Smooth muscle cell of the brain vasculature (primary cell): ENCODE measurements around the gene COQ8B.

ENCODE experiments used
- DNase-seq: peaks from one replicate; pipeline ENCODE4 v3.0.0-alpha.2; 2012; ENCODE audit warnings: low read depth, low spot score

The COQ8B gene

DNA sequence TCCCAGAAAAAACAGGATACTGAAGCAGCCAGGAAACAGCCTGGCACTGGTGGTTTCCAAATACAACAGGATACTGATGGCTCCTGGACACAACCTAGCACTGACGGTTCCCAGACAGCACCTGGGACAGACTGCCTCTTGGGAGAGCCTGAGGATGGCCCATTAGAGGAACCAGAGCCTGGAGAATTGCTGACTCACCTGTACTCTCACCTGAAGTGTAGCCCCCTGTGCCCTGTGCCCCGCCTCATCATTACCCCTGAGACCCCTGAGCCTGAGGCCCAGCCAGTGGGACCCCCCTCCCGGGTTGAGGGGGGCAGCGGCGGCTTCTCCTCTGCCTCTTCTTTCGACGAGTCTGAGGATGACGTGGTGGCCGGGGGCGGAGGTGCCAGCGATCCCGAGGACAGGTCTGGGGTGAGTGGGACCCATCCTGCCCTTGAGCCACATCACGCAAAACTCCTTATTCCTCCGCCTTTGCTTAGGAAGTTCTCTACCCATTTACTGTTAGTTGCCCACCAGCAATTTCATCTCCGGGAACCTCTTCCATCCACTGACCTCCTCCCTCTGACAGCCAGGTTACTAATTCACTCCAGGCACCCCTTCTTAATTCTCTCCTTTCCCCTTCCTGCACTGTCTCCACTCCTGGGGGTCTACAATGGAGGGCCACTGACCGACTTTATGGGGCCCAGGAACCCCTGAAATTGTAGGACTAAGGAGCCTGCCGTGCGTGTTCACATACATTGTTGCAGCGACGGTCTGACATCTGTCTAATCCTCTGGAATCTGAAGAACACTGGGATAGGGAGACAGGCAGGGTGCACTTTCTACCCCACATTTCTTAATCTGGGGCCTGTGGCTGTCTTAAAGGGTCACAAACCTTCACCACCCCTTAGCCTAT is 1.4 kb upstream of the COQ8B start:
- no peak for DNase-seq

GRCh38 chr19:40717325-40717879 is 716 bp upstream of the COQ8B start:
- no peak for DNase-seq

DNA sequence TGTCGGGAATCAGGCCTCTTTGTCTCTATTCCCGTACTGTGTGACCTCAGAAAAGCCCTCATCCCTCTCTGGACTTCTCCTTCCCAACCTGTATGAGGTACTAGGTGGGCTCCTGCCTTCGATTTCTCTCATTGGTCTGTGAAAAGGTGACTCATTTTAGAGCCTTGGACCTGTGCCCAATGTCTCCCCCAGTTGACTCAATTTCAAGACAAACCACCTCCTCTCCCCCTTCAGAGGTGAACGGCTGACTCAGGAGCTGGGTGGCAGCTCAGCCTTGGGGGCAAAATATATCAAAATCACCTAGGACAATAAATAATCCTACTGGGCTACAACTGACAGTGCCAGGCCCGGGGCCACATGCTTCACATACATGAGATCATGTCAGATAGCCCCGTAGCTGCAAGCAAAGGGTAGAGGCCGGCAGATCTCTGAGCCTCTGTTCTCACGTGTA is 630 bp downstream of the COQ8B start:
- DNase-seq: peak; percentile 35

DNA sequence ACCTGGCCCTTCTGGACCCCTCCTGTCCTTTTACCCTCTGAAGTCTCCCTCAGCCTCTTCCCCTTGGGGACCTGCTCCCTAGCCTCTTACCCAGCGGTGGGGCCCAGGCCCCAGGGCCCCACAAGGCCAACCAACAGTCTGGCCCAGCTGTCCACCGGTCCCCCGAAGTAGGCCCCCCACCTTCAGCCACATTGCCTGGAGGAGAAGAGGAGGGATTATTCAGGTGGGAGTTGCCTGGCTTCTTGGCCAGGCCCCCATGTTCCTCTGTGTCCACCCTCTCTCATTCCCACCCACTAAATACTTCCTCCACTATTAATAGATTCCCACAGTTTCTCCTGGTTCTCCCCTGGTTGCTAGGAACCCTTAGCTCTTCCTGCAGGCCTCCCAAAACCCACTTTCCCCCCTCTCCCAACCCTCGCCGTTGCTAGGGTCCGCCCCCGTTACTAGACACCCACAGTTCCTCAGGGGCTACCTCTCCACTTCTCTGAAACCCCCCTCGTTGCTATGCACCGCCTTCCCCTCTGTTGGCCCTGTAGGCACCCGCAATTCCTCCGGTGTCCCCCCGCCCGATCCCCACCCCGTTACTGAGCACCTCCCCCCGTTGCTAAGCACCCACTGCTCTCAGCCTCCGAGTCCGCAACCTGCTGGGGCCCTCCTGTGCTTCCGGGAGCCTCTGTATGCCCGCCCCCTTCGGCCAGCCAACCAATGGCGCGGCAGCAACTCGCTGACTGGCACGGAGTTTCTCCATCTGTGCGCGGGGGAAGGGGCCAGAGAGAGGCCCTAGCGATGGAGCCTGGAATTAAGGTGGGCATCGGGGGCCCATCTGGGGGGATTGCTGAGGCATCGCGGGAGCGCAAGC is 2.0 kb downstream of the COQ8B start:
- peak; percentile 70 for DNase-seq

GRCh38 chr19:40713939-40714338 is 2.7 kb downstream of the COQ8B start:
- no peak for DNase-seq

- no peak for DNase-seq
These were observed 6.9 kb downstream of the COQ8B start for GRCh38 chr19:40709817-40710216.

DNA sequence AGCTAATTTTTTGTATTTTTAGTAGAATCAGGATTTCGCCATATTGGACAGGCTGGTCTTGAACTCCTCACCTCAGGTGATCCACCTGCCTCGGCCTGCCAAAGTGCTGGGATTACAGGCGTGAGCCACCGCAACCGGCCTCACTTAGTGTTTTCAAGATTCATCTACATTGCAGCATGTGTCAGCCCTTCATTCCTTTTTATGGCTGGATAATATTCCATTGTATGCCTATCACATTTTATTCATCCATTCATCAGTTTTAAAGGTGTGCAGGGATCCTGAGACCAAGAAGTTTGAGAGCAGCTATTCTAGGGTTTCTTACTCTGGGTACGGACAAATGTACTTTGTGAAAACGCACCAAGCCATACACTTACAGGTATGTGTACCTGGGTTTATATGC is 9.1 kb downstream of the COQ8B start:
- DNase-seq: no peak

DNA sequence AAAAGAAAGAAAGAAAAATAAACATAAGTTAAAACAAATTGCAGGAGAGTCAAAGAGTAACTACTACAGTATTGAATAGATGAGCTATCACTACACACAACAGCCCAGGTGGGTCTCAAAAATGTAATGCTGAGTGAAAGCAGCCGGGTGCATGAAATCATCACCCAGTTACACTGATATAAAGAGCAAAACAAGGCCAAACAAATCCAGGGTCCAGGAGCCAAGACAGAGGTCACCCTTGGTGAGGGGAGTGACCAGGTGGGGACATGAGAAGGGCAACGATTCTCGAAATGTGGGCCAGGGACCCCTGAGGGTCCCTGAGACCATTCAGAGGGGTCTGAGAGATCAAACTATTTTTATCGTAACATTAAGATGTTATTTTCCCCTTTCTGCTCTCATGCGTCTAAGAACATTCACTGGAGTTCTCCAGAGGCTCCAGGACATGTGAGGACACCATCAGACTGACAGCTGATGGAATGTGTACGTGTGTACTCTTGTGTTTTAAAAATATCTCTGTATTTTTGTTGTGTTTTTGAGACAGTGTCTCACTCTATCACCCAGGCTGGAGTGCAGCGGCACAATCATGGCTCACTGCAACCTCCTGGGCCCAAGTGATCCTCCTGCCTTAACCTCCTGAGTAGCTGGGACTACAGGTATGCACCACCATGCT is 10.6 kb downstream of the COQ8B start:
- no peak for DNase-seq

GRCh38 chr19:40705362-40705651 is 11.4 kb downstream of the COQ8B start:
- no peak for DNase-seq

DNA sequence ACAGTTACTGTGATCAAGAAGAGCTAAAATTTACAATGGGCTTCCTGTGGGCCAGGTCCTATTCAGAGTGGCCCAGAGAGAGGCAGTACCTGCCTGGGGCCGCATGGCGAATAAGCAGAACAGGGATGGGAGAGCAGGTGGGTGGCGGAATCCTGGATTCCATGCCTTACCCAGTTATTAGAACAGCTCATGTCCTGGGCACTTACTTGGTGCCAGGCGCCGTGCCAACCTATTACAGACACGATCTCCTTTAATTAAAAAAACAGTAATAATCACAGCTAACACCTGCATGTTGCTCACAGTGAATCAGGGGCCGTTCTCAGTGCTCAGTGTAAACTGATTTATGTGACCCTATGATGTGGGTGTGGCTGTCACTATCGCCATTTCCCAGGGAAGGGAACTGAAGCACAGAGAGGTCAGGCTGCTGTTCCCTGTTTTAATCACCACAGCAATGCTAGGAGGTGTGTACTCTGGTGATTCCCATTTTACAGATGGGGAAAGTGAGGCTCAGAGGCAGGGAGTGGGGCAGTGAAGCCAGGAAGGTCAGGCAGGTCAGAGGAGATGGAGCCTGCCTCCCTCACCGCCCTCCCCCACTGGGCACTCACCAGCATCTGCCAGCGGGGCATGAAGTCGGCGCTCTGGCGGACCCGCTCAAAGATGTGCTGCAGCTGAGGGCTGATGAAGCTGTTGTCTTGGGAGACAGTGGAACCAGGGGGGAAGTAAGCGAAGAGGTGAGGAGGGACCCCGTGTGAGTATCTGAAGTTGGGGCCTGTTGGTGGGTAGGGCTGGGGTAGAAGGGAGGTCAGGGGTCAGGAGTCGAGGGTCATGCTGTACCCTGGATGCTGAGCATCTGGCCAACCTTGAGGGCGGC is 12.0 kb downstream of the COQ8B start:
- DNase-seq: no peak

DNA sequence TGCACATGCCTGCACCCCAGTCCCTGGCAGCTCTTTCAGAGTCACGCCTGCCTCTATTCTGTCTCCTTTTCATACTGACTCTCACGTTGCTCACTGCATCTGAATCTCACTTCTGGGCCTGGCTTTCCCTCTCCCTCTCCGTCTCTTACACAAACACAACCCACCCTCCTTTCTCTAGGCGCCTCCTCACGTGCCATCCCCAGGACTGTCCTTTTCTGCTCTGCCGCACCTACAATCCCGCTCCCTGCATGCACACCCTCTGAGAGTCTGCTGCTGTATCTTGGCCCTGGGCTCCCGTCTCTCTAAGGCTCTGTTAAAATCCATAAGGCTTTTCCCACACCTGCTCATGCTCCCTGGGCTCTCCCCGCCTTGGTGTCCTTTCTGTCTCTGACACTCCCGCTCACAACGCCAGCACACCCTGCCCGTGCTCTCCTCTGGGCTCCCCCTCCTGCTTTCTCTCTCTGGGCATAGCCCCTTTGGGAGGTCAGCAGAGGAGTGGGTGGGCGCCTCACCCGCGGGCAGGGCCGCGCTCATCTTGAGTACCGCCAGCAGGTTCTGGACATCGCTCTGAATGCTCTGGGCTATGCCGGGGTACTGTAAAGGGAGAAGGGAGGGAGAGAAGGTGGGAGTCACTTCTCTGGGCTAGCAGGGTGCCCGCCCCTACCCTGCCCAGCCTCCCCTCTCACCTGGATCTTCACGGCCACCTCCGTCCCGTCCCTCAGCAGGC is 13.5 kb downstream of the COQ8B start:
- DNase-seq: no peak

- no peak for DNase-seq
These were observed 14.2 kb downstream of the COQ8B start for GRCh38 chr19:40702337-40703012.

DNA sequence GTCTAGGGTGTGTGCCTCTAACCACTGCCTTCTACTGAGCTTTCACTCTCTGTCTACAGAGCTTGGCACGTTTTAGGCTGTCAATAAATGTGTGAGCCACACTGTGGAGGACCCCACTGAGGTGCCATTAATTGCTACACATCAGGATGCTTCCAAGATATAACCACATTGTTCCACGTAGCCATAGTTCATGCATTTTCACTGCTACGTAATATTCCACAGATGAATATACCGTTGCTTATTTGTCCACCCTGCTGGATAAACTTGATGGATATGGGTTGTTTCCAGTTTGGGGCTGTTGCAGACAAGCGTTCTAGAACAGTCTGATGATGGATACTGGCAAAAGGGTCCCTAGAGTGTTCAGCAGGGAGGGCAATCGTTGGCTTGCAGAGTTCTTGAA is 14.9 kb downstream of the COQ8B start:
- no peak for DNase-seq

- DNase-seq: no peak
These were observed 16.6 kb downstream of the COQ8B start for GRCh38 chr19:40700083-40700482.

- DNase-seq: no peak
These were observed 19.7 kb downstream of the COQ8B start for GRCh38 chr19:40697007-40697406.

GRCh38 chr19:40695881-40696280 is 20.8 kb downstream of the COQ8B start:
- DNase-seq: no peak

DNA sequence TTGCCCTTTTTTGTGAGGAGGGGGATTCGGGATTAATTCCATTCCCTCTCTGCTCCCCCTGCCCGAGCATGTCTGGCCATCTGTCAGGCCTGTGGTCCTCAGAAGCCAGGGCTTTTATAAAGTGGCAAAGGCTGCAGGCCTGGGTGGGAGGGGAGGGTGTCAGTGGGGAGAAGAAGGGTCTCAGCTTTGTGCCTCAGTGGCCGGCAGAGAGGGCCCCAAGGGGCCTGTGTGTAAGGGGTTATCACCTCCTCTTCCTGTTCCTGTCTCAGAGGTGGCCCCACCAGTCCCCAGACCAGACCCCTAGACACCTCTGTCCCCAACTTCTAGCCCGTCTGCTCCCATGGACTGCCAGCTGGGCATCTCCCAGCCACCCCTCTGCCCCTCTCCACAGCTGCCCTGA is 22.8 kb downstream of the COQ8B start:
- DNase-seq: no peak

DNA sequence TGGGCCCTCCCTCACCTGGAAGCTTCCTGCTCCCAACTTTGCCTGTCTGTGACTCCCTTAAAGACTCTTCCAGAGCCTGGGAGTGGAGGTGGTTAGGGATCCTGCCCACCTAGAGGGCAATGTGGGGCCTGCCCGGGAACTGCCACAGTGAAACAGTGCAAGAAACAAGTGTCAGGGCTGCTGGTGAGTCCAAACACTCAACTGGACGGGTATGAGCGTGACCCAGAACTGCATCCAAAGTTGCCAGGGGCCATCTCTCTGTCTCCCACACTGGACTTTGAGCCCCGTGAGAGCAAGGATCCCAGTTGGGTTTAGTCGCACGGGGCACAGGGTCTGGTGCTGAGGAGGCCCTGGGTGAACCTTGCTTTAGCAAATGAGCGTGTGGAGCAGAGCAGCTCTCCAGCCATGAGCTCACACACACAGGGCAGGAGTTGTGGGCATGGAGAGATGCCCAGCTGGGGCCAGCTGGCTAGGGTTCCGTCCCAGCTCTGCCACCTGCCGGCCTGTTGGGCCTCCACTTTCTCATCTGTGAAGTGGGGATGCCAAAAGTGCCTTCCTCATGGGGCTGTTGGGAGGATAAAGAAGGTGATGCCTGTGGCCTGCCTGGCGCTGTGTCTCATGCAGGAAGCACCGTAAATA is 23.4 kb downstream of the COQ8B start:
- DNase-seq: no peak

DNA sequence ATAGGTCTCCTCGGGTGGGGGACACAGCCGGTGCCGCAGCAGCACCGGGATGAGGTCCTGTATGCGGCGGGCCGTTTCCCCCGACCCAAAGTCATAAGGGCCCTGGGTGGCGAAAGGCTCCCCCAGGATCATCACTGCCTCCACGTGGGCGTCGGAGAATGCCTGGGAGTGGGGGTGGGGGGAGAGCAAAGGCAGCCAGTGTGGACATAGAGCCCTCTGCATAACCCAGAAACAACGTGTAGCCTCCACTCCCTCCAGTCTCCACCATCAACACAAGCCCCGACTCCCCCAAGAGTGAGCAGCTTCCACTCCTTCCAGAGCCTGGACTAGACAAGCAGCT is 24.5 kb downstream of the COQ8B start:
- DNase-seq: no peak
